ENCODE results near the gene BOLA1. TPM values are rescaled to one million over a fixed set of nuclear protein-coding genes. Genes with fewer than 3 reads are reported as not detected.

Gene BOLA1
- polyA plus RNA-seq, 1 of the 3 experiments (the other 2 are of a cell fraction): 24.6 TPM

DNA sequence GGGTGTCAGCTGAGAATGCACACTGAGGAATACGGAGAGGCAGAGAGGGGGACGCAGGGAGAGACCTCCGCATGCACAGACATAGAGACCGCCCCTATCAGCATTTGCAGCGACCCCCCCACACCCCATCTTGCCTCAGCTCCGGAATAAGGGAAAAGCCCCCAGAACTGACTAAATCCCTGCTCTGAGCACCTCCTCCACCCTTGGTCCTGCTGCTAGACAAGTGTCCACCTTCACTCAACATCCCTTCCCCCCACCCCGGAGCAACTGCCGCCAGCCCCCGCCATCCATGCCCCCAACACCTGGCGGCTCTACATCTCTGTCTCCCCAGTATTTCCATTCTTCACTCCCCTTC is 17.5 kb downstream of the BOLA1 start (continued):
- TF ChIP-seq CHD2 (IDR thresholded peaks at IDR 0.05; ENCODE audit: low read length, partially characterized antibody): no peak
- no peak for TF ChIP-seq RXRA (IDR thresholded peaks at IDR 0.05; ENCODE audit: borderline replicate concordance, low read depth)
- no peak for TF ChIP-seq SIN3A (IDR thresholded peaks at IDR 0.05; ENCODE audit: borderline replicate concordance, low read depth, low read length)

DNA sequence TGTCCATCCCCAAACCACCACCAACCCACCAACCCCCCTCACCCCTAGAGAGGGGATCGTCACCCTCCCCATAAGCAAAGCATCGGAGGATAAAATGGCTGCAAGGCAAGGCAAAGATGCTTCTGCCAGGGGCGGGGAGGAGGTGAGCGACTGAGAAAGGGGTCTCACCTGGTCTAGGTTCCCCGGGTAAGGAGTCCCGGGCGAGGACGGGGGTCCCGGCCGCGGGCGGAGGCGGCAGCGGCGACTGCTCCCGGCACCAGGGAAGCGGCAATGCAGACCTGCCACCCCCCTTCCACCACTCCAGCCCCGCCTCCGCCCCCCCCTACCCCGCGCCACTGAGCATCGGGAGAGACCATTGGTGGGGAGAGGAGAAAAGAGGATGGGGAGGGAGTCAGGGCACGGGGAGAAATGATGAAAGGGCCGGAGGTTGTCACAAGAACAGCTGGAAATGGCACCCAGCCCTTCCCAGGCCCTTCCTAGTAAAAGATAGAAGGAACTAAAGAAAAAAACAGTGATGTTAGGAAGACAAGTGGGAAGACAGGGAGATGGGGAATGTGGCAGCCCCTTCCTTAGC is 18.3 kb downstream of the BOLA1 start, which contains the start of gene SV2A:
Gene SV2A (minus strand): TSS at position 274 of the 574 bp plus-strand sequence. CDS start 4,004 bp downstream, outside the sequence.
- Histone ChIP-seq H2AFZ (ENCODE audit: low read depth) (peak within 1 kb of the TSS; percentile 93), H3K4me3 (ENCODE audit: low read depth in 2 of 2, low read length in 1 of 2) (peak within 1 kb of the TSS; percentile 80 to 83), H3F3A (replicated peaks; ENCODE audit: insufficient read depth) (peaks cover 12% of the 10 kb centered on the region), H3K9ac (peak within 1 kb of the TSS; percentile 72), H3K36me3 (replicated peaks in 1 of 2; ENCODE audit: control insufficient read depth in 1 of 2, insufficient read depth in 2 of 2, low read length in 1 of 2) (peaks cover 0 to 16% of the 10 kb centered on the region in 2 experiments), H3K9me2 (no peaks in the 10 kb centered on the region), H3K27ac (ENCODE audit: low read depth in 2 of 2, low read length in 1 of 2) (peak within 1 kb of the TSS in 1 of 2 experiments; percentile 79; a peak in 2 of 4 replicates), H3K79me2 (ENCODE audit: insufficient read depth) (peaks cover 13% of the 10 kb centered on the region), H3K9me3 (no peaks in the 10 kb centered on the region), H4K20me1 (ENCODE audit: insufficient read depth) (no peaks in the 10 kb centered on the region), H3K27me3 (ENCODE audit: insufficient read depth) (no peaks in the 10 kb centered on the region), H3K4me2 (peak within 1 kb of the TSS; percentile 79), H3K4me1 (ENCODE audit: control insufficient read depth in 1 of 2, insufficient read depth in 2 of 2, low read depth in 1 of 2, low read length in 1 of 2) (peaks cover 11 to 26% of the 10 kb centered on the region in 2 experiments; a peak in 2 of 4 replicates)
- DNase-seq: peak; percentile 95
- WGBS (ENCODE audit: low lambda C conversion rate): 10% methylated on average over 23 of the region's 24 CpGs
- ChIA-PET POLR2A (interaction anchor here (2.1 kb wide), 1 partner anchor 30 kb away, joined by 10 read pairs; a partner anchor contains a TSS), CTCF (interaction anchor here (1.1 to 1.8 kb wide), 2 partner anchors 45 to 269 kb away, joined by 3 to 4 read pairs; no protein-coding TSS in a partner anchor)
- TF ChIP-seq YY1 (IDR thresholded peaks at IDR 0.05; ENCODE audit: low read depth): 0 out of 2 replicates have a peak, but pooled peaks have one; percentile 60
- TF ChIP-seq, protein P1, sequence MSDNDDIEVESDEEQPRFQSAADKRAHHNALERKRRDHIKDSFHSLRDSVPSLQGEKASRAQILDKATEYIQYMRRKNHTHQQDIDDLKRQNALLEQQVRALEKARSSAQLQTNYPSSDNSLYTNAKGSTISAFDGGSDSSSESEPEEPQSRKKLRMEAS (IDR thresholded peaks at IDR 0.05; ENCODE audit: low read depth): peak; percentile 72
- TF ChIP-seq FOSL2 (IDR thresholded peaks at IDR 0.05; ENCODE audit: borderline replicate concordance, low read depth): no peak
- TF ChIP-seq GABPA (IDR thresholded peaks at IDR 0.05; ENCODE audit: low read depth): no peak
- TF ChIP-seq, protein P2, sequence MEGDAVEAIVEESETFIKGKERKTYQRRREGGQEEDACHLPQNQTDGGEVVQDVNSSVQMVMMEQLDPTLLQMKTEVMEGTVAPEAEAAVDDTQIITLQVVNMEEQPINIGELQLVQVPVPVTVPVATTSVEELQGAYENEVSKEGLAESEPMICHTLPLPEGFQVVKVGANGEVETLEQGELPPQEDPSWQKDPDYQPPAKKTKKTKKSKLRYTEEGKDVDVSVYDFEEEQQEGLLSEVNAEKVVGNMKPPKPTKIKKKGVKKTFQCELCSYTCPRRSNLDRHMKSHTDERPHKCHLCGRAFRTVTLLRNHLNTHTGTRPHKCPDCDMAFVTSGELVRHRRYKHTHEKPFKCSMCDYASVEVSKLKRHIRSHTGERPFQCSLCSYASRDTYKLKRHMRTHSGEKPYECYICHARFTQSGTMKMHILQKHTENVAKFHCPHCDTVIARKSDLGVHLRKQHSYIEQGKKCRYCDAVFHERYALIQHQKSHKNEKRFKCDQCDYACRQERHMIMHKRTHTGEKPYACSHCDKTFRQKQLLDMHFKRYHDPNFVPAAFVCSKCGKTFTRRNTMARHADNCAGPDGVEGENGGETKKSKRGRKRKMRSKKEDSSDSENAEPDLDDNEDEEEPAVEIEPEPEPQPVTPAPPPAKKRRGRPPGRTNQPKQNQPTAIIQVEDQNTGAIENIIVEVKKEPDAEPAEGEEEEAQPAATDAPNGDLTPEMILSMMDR (IDR thresholded peaks at IDR 0.05): no peak
- TF ChIP-seq SIN3A (IDR thresholded peaks at IDR 0.05; ENCODE audit: borderline replicate concordance, low read depth, low read length): peak; percentile 27; the same call in 1 of the 2 replicates
- TF ChIP-seq TAF1 (IDR thresholded peaks at IDR 0.05; ENCODE audit: borderline replicate concordance, low read depth, low read length): peak; percentile 41; the same call in 1 of the 2 replicates
- TF ChIP-seq MXI1 (IDR thresholded peaks at IDR 0.05; ENCODE audit: low read depth, low read length): peak; percentile 67; the same call in 1 of the 2 replicates
- peak; percentile 51 for TF ChIP-seq POLR2AphosphoS5 (IDR thresholded peaks at IDR 0.05; ENCODE audit: low read depth, low read length)

DNA sequence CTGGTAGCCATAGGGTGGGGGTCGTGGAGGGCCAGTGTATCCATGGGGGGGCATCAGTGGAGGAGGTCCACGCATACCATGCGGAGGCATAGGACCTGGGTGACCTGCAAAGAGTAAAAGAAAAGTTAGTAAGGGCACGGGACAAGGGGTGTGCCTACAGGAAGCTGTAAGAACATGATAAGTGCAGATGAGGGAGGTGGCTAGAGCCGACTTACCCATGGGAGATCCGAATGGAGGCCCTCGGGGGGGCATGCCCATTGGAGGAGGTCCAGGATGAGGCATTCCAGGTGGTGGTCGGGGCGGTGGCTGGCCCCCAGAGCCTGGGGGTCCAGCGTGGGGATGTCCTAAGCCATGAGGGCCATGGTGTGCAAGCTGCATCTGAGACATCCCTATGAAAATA is 24.3 kb downstream of the BOLA1 start:
- H3K36me3 ChIP-seq (replicated peaks in 1 of 2; ENCODE audit: control insufficient read depth in 1 of 2, insufficient read depth in 2 of 2, low read length in 1 of 2): peaks cover 35 to 45% of the 10 kb centered on the region in 2 experiments
- no peak overlapping the region for H3K27ac ChIP-seq (ENCODE audit: low read depth in 2 of 2, low read length in 1 of 2)
- no peak overlapping the region for H3K9ac ChIP-seq
- H3K4me1 ChIP-seq (ENCODE audit: control insufficient read depth in 1 of 2, insufficient read depth in 2 of 2, low read depth in 1 of 2, low read length in 1 of 2): peaks cover 11 to 28% of the 10 kb centered on the region in 2 experiments
- ChIA-PET CTCF (interaction anchor here (1.6 kb wide), 1 partner anchor 35 kb away, joined by 4 read pairs; no protein-coding TSS in a partner anchor), POLR2A (no interaction called here)
- DNase-seq: no peak
- H4K20me1 ChIP-seq (ENCODE audit: insufficient read depth): peaks cover 10% of the 10 kb centered on the region; the same call in 1 of the 2 replicates
- peaks cover 38% of the 10 kb centered on the region for H3K79me2 ChIP-seq (ENCODE audit: insufficient read depth)
- WGBS (ENCODE audit: low lambda C conversion rate): 91% methylated on average over 10 of the region's 10 CpGs
- H3K4me2 ChIP-seq: no peak overlapping the region
- H2AFZ ChIP-seq (ENCODE audit: low read depth): no peak overlapping the region
- H3K4me3 ChIP-seq (ENCODE audit: low read depth in 2 of 2, low read length in 1 of 2): no peak overlapping the region
- no peaks in the 10 kb centered on the region for H3K9me2 ChIP-seq
- no peaks in the 10 kb centered on the region for H3K27me3 ChIP-seq (ENCODE audit: insufficient read depth)
- no peaks in the 10 kb centered on the region for H3K9me3 ChIP-seq
- peaks cover 18% of the 10 kb centered on the region for H3F3A ChIP-seq (replicated peaks; ENCODE audit: insufficient read depth)
- no peak for TF ChIP-seq RCOR1 (IDR thresholded peaks at IDR 0.05; ENCODE audit: low read length)
- no peak for TF ChIP-seq EP300 (IDR thresholded peaks at IDR 0.05; ENCODE audit: borderline replicate concordance in 1 of 2, low read depth in 1 of 2, low read length in 1 of 2)
- no peak for TF ChIP-seq SMC3 (IDR thresholded peaks at IDR 0.05; ENCODE audit: low read depth, low read length)
- TF ChIP-seq, protein P3, sequence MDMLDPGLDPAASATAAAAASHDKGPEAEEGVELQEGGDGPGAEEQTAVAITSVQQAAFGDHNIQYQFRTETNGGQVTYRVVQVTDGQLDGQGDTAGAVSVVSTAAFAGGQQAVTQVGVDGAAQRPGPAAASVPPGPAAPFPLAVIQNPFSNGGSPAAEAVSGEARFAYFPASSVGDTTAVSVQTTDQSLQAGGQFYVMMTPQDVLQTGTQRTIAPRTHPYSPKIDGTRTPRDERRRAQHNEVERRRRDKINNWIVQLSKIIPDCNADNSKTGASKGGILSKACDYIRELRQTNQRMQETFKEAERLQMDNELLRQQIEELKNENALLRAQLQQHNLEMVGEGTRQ (IDR thresholded peaks at IDR 0.05; ENCODE audit: borderline replicate concordance, low read depth, low read length): no peak
- TF ChIP-seq TCF12 (IDR thresholded peaks at IDR 0.05): no peak
- TF ChIP-seq NFIC (IDR thresholded peaks at IDR 0.05; ENCODE audit: borderline replicate concordance): no peak
- no peak for TF ChIP-seq MEF2A (IDR thresholded peaks at IDR 0.05; ENCODE audit: borderline replicate concordance, low read depth)
- TF ChIP-seq SIN3A (IDR thresholded peaks at IDR 0.05; ENCODE audit: borderline replicate concordance, low read depth, low read length): no peak
